WTC11 (cell line): Measurements from ENCODE around the gene EVC. TPM values are rescaled to one million over a fixed set of nuclear protein-coding genes. Genes with fewer than 3 reads are reported as not detected.

ENCODE experiments used
- ATAC-seq: fragments of 200-7000 bp; cut with Tn5 transposase; 2 replicates; pipeline ENCODE4 v1.10.0; 2021; ENCODE audit warnings: mild to moderate bottlenecking, moderate library complexity
- CTCF ChIA-PET: fragments of 300-600 bp; sonication (Branson Sonifier 250); formaldehyde crosslinking; loops from one replicate; lab custom pipeline; 2021; ENCODE audit warnings: antibody characterized with exemption; lab: Charles Lee
- POLR2A ChIA-PET: fragments of 350-600 bp; sonication (Branson Sonifier 250); formaldehyde crosslinking; loops from one replicate; lab custom pipeline; 2021; ENCODE audit warnings: antibody characterized with exemption; lab: Charles Lee
- DNase-seq: peaks from one replicate; pipeline ENCODE4 v3.0.0; 2021; ENCODE audit warnings: low spot score
- H3K27ac Mint-ChIP-seq: 2 replicates; pipeline ENCODE4 v1.8.0; 2021; ENCODE audit warnings: mixed read lengths
- H3K27me3 Mint-ChIP-seq: 2 replicates; pipeline ENCODE4 v1.8.0; 2021; ENCODE audit warnings: low read depth, mild to moderate bottlenecking, moderate library complexity, mixed read lengths
- H3K36me3 Mint-ChIP-seq: 2 replicates; pipeline ENCODE4 v1.8.0; 2021; ENCODE audit warnings: mixed read lengths
- H3K4me1 Mint-ChIP-seq: 2 replicates; pipeline ENCODE4 v1.8.0; 2022; ENCODE audit warnings: mixed read lengths
- H3K4me3 Mint-ChIP-seq: 2 replicates; pipeline ENCODE4 v1.8.0; 2021; ENCODE audit warnings: mild to moderate bottlenecking, moderate library complexity, mixed read lengths
- H3K9me3 Mint-ChIP-seq: 2 replicates; pipeline ENCODE4 v1.8.0; 2021; ENCODE audit warnings: mixed read lengths
- ATF1 ChIP-seq: sonication (generic); formaldehyde crosslinking; IDR thresholded peaks from 2 replicates; pipeline ENCODE4 v1.8.1; 2023; ENCODE audit warnings: mild to moderate bottlenecking, moderate library complexity, missing genetic modification reagents
- ELF4 ChIP-seq: sonication (generic); formaldehyde crosslinking; IDR thresholded peaks from 2 replicates; pipeline ENCODE4 v1.8.1; 2022; ENCODE audit warnings: low read depth, mild to moderate bottlenecking, moderate library complexity, missing genetic modification reagents
- ESRRA ChIP-seq: sonication (generic); formaldehyde crosslinking; IDR thresholded peaks from 2 replicates; pipeline ENCODE4 v1.8.1; 2022; ENCODE audit warnings: mild to moderate bottlenecking, missing genetic modification reagents, borderline replicate concordance
- ETV6 ChIP-seq: sonication (generic); formaldehyde crosslinking; IDR thresholded peaks from 2 replicates; pipeline ENCODE4 v1.8.1; 2022; ENCODE audit warnings: mild to moderate bottlenecking, missing genetic modification reagents
- GABPB1 ChIP-seq: sonication (generic); formaldehyde crosslinking; IDR thresholded peaks from 2 replicates; pipeline ENCODE4 v1.8.1; 2023; ENCODE audit warnings: mild to moderate bottlenecking, missing genetic modification reagents
- HMGA2 ChIP-seq: fragments of 250-450 bp; sonication (Bioruptor Pico); IDR thresholded peaks from 2 replicates; pipeline ENCODE4 v1.4.0; 2021; ENCODE audit warnings: mild to moderate bottlenecking, moderate library complexity
- KAT7 ChIP-seq: sonication (generic); formaldehyde crosslinking; IDR thresholded peaks from 2 replicates; pipeline ENCODE4 v1.8.1; 2023; ENCODE audit warnings: missing genetic modification reagents, mild to moderate bottlenecking, borderline replicate concordance
- RORB ChIP-seq: fragments of 250-450 bp; sonication (Bioruptor Pico); IDR thresholded peaks from 2 replicates; pipeline ENCODE4 v1.9.0; 2021; ENCODE audit warnings: mild to moderate bottlenecking
- total RNA-seq: library from RNA; stranded (reverse); gene quantifications from 3 replicates; pipeline ENCODE4 v1.2.3, GENCODE V29; 2021
- TF ChIP-seq, protein P1 (sequence below): sonication (generic); formaldehyde crosslinking; IDR thresholded peaks from 2 replicates; pipeline ENCODE4 v1.8.1; 2023; ENCODE audit warnings: mild to moderate bottlenecking, missing genetic modification reagents, borderline replicate concordance
- TF ChIP-seq, protein P2 (sequence below): sonication (generic); formaldehyde crosslinking; IDR thresholded peaks from 2 replicates; pipeline ENCODE4 v1.8.1; 2022; ENCODE audit warnings: low read depth, mild to moderate bottlenecking, moderate library complexity, missing genetic modification reagents, borderline replicate concordance
- TF ChIP-seq, protein P3 (sequence below): sonication (generic); formaldehyde crosslinking; IDR thresholded peaks from 2 replicates; pipeline ENCODE4 v1.8.1; 2023; ENCODE audit warnings: mild to moderate bottlenecking, missing genetic modification reagents, moderate library complexity
- TF ChIP-seq, protein P4 (sequence below): sonication (generic); formaldehyde crosslinking; IDR thresholded peaks from 2 replicates; pipeline ENCODE4 v1.8.0; 2023; ENCODE audit warnings: mild to moderate bottlenecking, missing genetic modification reagents
- TF ChIP-seq, protein P5 (sequence below): sonication (generic); formaldehyde crosslinking; IDR thresholded peaks from 2 replicates; pipeline ENCODE4 v1.8.0; 2022; ENCODE audit warnings: mild to moderate bottlenecking, missing genetic modification reagents

EVC gene
- total RNA-seq, 1 experiment from 2014 or later: 12.5 TPM

DNA sequence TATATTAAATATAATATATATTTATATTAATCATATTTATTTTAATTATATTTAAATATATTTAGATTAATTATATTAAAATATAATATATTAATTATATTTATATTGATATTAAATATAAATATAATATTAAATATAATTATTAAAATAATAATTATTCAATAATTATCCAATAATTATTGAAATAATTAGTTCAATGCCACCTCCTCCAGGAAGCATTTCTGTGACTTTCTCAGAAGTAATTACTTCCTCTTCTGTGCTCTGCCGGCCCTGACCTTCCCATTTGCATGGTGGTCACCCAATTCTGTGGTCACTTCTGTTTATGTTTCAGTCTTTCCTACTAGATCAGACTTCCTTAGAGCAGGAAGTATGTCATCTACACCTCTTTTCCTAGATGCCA, 48.4 kb upstream of the EVC start:
- Mint-ChIP-seq H3K4me3 (no peak overlapping the region), H3K36me3 (peaks cover 31% of the 10 kb centered on the region), H3K9me3 (peaks cover 21% of the 10 kb centered on the region), H3K4me1 (no peaks in the 10 kb centered on the region), H3K27me3 (no peaks in the 10 kb centered on the region; the same call in 1 of the 2 replicates), H3K27ac (no peak overlapping the region)
- TF ChIP-seq GABPB1 (CRISPR knock-in tag) (no peak), HMGA2 (CRISPR knock-in tag) (peak; percentile 95)
- TF ChIP-seq, protein P1, sequence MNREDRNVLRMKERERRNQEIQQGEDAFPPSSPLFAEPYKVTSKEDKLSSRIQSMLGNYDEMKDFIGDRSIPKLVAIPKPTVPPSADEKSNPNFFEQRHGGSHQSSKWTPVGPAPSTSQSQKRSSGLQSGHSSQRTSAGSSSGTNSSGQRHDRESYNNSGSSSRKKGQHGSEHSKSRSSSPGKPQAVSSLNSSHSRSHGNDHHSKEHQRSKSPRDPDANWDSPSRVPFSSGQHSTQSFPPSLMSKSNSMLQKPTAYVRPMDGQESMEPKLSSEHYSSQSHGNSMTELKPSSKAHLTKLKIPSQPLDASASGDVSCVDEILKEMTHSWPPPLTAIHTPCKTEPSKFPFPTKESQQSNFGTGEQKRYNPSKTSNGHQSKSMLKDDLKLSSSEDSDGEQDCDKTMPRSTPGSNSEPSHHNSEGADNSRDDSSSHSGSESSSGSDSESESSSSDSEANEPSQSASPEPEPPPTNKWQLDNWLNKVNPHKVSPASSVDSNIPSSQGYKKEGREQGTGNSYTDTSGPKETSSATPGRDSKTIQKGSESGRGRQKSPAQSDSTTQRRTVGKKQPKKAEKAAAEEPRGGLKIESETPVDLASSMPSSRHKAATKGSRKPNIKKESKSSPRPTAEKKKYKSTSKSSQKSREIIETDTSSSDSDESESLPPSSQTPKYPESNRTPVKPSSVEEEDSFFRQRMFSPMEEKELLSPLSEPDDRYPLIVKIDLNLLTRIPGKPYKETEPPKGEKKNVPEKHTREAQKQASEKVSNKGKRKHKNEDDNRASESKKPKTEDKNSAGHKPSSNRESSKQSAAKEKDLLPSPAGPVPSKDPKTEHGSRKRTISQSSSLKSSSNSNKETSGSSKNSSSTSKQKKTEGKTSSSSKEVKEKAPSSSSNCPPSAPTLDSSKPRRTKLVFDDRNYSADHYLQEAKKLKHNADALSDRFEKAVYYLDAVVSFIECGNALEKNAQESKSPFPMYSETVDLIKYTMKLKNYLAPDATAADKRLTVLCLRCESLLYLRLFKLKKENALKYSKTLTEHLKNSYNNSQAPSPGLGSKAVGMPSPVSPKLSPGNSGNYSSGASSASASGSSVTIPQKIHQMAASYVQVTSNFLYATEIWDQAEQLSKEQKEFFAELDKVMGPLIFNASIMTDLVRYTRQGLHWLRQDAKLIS (CRISPR knock-in tag): no peak
- DNase-seq (no peak), ATAC-seq (no peak)
- ChIA-PET POLR2A (no interaction called here), CTCF (no interaction called here)

DNA sequence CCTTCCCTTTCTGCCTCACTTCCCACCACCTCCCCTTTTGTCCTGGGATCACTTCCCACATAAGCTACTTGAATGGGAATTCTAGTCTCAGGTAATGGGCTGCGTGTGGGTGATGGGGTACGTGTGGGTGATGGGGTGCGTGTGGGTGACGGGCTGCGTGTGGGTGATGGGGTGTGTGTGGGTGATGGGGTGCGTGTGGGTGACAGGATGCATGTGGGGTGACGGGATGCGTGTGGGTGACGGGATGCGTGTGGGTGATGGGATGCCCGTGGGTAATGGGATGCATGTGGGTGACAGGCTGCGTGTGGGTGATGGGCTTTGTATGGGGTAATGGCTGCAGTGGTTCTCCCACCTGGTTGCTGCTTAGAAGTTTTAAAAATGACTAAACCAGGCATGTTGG, 46.2 kb upstream of the EVC start:
- Mint-ChIP-seq H3K36me3 (peaks cover 50% of the 10 kb centered on the region), H3K9me3 (peaks cover 21% of the 10 kb centered on the region), H3K4me1 (no peaks in the 10 kb centered on the region), H3K4me3 (no peak overlapping the region), H3K27ac (no peak overlapping the region), H3K27me3 (no peaks in the 10 kb centered on the region; the same call in 1 of the 2 replicates)
- ChIA-PET POLR2A (no interaction called here), CTCF (no interaction called here)
- DNase-seq: no peak
- ATAC-seq: no peak
- TF ChIP-seq HMGA2 (CRISPR knock-in tag): no peak
- TF ChIP-seq ESRRA (CRISPR knock-in tag): no peak
- no peak for TF ChIP-seq ETV6 (CRISPR knock-in tag)
- TF ChIP-seq ATF1 (CRISPR knock-in tag): no peak
- TF ChIP-seq RORB: no peak
- TF ChIP-seq, protein P1 (CRISPR knock-in tag): no peak
- TF ChIP-seq, protein P2, sequence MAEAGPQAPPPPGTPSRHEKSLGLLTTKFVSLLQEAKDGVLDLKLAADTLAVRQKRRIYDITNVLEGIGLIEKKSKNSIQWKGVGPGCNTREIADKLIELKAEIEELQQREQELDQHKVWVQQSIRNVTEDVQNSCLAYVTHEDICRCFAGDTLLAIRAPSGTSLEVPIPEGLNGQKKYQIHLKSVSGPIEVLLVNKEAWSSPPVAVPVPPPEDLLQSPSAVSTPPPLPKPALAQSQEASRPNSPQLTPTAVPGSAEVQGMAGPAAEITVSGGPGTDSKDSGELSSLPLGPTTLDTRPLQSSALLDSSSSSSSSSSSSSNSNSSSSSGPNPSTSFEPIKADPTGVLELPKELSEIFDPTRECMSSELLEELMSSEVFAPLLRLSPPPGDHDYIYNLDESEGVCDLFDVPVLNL (CRISPR knock-in tag): no peak
- TF ChIP-seq, protein P3, sequence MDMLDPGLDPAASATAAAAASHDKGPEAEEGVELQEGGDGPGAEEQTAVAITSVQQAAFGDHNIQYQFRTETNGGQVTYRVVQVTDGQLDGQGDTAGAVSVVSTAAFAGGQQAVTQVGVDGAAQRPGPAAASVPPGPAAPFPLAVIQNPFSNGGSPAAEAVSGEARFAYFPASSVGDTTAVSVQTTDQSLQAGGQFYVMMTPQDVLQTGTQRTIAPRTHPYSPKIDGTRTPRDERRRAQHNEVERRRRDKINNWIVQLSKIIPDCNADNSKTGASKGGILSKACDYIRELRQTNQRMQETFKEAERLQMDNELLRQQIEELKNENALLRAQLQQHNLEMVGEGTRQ (CRISPR knock-in tag): no peak
- TF ChIP-seq, protein P4, sequence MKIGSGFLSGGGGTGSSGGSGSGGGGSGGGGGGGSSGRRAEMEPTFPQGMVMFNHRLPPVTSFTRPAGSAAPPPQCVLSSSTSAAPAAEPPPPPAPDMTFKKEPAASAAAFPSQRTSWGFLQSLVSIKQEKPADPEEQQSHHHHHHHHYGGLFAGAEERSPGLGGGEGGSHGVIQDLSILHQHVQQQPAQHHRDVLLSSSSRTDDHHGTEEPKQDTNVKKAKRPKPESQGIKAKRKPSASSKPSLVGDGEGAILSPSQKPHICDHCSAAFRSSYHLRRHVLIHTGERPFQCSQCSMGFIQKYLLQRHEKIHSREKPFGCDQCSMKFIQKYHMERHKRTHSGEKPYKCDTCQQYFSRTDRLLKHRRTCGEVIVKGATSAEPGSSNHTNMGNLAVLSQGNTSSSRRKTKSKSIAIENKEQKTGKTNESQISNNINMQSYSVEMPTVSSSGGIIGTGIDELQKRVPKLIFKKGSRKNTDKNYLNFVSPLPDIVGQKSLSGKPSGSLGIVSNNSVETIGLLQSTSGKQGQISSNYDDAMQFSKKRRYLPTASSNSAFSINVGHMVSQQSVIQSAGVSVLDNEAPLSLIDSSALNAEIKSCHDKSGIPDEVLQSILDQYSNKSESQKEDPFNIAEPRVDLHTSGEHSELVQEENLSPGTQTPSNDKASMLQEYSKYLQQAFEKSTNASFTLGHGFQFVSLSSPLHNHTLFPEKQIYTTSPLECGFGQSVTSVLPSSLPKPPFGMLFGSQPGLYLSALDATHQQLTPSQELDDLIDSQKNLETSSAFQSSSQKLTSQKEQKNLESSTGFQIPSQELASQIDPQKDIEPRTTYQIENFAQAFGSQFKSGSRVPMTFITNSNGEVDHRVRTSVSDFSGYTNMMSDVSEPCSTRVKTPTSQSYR (CRISPR knock-in tag): no peak
- TF ChIP-seq, protein P5, sequence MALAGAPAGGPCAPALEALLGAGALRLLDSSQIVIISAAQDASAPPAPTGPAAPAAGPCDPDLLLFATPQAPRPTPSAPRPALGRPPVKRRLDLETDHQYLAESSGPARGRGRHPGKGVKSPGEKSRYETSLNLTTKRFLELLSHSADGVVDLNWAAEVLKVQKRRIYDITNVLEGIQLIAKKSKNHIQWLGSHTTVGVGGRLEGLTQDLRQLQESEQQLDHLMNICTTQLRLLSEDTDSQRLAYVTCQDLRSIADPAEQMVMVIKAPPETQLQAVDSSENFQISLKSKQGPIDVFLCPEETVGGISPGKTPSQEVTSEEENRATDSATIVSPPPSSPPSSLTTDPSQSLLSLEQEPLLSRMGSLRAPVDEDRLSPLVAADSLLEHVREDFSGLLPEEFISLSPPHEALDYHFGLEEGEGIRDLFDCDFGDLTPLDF (CRISPR knock-in tag): no peak
- no peak for TF ChIP-seq KAT7 (CRISPR knock-in tag)
- no peak for TF ChIP-seq ELF4 (CRISPR knock-in tag)
